GM21423 (cell line): ENCODE measurements around the gene LAX1.
"Not testable (repeated sequence)": the region's sequence is repeated elsewhere in the genome, so short reads cannot be mapped to it uniquely, and the experiment has no call there.

Experiments
- ATAC-seq: cut with Tn5 transposase; IDR thresholded peaks from one replicate; pipeline ENCODE4 v1.9.1; 2021; ENCODE audit warnings: mild to moderate bottlenecking, moderate library complexity; ENCODE audit not compliant: unreplicated experiment

Gene LAX1, protein sequence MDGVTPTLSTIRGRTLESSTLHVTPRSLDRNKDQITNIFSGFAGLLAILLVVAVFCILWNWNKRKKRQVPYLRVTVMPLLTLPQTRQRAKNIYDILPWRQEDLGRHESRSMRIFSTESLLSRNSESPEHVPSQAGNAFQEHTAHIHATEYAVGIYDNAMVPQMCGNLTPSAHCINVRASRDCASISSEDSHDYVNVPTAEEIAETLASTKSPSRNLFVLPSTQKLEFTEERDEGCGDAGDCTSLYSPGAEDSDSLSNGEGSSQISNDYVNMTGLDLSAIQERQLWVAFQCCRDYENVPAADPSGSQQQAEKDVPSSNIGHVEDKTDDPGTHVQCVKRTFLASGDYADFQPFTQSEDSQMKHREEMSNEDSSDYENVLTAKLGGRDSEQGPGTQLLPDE

GRCh38 chr1:203765029-203765837 lies at the start of gene LAX1:
LAX1 (plus strand) TSS chr1:203765183; CDS start chr1:203765566, 383 bp downstream.
- ATAC-seq: no peak

- no peak for ATAC-seq
These were observed 47.9 kb upstream of the LAX1 start for GRCh38 chr1:203717120-203717519.

DNA sequence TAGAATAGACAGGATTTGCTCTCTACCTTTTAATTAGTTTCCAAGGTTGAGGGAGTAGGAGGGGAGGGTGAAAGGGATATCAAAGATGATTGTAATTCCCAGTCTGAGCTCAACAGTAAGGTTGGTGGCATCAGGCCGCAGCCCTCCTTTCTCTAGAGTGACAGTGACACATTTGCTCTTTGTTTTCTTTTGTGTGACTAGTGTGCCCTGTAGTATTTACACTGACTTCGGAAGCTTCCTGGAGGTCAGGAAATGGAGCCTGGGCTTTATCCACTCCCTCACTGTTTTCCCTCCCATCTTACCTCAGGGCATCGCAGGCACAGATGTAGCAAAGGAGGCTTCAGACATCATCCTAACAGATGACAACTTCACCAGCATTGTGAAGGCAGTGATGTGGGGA lies 44.7 kb upstream of the LAX1 start:
- no peak for ATAC-seq

DNA sequence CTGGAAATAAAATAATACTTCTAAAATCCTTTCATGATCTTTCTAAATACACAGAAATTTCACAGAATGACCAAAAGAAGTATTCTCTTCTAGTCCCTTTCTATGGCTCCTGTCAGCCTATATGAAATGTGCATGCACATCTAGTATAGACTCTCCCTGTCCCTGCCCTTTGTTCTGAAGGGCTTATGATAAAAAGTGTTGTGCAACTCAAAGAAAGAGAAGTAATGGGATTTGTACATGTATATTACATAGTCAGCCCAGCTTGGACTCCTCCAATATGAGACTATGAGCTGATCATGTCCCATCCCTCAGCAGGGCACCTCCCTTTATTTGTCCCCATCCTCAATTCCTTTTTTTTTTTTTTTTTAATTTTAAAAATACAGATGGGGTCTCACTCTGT lies 42.1 kb upstream of the LAX1 start:
- ATAC-seq: no peak

DNA sequence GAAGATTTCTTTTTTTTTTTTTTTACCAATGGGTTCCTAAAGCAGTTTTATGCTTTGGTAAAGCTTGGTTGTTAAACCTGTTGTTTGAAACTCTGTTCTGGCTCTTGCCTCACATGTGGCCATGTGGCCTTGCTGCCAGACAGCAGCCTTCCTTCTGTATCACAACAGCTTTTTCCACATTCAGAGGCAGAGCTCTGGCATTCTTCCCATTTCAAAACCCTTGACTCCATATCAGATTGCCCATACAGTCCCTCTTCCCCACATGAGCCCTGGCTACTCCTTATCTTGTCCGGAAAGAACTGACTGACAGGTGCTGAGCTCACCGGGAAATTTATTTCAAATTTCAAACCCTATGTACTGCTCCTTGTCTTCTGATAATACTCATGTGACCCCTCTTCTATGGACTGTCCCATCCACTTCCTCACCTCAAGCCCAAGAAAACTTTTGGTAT lies 38.5 kb upstream of the LAX1 start:
- ATAC-seq: no peak

DNA sequence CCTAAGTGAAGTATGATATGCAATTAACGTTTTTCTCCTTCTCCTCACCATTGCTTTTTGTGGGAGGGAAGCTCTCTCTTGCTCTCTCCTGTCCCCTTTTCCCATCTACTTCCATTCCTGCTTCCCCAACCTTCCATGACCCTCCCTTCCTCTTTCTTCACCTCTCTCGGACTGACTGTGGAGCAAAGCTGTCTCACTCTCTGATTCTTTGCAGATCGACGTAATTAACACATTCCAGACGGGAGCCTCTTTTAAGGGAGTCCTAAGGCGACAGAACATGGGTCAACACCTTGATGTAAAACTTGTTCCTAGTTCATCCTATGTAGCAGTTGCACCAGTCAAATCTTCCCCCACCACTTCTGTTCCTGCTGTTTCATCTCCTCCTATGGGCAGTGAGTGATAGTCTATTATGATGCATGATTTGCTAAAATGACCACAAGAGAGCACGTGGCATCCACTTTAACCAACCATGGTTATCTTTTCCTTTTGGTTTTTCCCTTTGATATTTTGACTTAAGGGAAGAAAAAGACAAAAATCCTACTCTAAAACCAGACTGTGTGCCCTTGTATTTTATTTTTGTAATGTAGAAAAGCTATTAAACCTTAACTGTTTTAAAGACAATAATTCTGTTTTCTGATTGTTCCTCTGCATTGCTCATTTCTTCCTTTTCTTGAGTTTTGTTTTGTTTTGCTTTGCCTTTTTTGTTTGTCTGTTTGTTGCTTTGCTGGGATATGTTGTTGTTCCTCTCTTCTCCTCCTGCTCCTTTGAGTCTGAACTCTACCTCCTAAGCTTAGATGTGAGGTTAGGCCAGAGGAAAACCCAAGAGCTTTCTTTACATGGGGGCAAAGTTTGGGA lies 31.7 kb upstream of the LAX1 start:
- ATAC-seq: no peak

GRCh38 chr1:203742436-203742835 lies 22.5 kb upstream of the LAX1 start:
- no peak for ATAC-seq

GRCh38 chr1:203743091-203743571 lies 21.9 kb upstream of the LAX1 start:
- ATAC-seq: no peak

DNA sequence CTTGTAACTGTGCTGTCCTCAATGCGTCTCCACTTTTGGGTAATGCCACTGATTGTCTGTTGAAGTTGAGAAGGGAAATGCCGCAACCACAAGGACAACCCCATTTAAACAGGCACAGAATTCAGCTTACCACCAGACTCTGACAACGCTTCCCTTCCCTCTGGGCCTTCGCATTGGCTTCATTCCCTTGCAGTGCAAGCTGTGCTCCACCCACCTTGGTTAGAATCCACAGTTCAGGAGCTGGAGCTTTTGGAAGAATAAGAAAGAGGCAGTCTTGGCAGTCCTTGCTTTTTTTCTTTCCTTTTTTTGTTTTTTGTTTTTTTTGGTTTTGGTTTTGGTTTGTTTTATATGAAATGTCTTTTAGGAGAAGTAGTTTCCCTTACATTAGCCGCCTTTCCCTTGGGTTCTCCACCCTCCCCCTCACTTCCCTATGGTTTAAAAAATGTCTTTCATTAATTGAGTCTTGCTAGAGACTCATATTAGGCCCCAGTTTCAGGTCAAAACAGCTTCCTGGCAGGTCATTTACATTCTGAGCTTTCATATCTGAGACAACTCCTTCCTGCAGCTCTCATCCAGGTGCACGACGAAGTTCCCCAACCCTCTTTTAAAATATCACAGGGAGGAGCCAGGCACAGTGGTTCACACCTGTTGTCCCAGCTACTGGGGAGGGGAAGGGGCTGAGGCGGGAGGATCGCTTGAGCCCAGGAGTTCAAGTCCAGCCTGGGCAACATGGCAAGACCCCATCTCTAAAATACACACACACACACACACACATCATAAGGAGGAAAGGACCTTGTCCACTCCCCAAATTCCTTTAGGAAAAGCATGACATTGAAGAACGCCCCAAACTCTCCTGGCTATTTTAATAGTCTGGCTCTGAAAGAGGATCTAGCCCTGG lies 20.7 kb upstream of the LAX1 start:
- no peak for ATAC-seq

DNA sequence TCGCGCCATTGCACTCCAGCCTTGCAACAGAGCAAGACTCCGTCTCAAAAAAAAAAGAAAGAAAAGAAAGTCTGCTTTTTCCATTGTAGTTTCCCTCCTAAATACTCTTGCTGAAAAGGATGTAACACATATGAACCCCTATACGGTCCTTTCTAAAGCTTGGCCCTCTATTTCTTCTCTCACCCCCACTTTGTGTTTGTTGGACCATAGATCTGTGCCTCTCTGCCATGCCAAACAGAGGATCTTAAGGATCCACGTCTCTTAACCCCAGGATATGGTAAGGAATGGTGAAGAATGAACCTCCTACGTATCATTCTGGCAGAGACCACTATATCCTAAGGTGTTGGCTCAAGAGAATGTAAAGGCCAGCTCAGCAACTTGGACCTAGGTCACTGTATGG lies 18.7 kb upstream of the LAX1 start:
- ATAC-seq: no peak

DNA sequence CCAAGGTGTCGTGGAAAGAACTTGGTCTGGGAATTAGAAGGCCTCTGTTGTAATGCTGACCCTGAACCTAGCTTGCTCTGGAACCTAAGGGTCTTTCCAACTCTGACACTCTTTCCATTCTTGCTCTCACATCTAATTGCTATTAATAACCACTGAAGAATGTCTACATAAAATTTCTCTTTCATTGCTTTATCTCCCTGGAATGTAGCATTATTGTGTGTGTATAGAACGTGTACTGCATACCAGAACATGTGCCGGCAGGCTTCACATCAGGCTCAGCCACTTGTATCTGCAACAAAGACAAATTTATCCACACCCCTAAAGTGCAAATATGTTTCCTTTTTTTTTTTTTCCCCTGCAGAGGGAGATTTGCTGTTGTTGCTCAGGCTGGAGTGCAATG lies 13.9 kb upstream of the LAX1 start:
- ATAC-seq: no peak

GRCh38 chr1:203751618-203752361 lies 13.2 kb upstream of the LAX1 start:
- not testable (repeated sequence) for ATAC-seq

GRCh38 chr1:203754455-203754864 lies 10.5 kb upstream of the LAX1 start:
- no peak for ATAC-seq

DNA sequence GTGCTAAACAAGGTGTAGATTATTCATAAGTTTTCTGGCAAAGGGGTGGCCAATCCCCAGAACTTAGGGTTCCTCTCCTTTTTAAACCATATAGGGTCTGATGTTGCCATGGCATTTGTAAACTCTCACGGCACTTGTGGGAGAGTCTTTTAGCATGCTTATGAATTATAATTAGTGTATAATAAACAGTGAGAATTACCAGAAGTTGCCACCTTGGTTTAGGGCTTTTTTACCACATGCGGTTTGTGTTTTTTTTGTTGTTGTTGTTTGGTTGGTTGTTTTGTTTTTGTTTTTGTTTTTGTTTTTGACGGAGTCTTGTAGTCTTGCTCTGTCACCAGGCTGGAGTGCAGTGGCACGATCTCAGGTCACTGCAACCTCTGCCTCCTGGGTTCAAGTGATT lies 8.9 kb upstream of the LAX1 start:
- no peak for ATAC-seq

DNA sequence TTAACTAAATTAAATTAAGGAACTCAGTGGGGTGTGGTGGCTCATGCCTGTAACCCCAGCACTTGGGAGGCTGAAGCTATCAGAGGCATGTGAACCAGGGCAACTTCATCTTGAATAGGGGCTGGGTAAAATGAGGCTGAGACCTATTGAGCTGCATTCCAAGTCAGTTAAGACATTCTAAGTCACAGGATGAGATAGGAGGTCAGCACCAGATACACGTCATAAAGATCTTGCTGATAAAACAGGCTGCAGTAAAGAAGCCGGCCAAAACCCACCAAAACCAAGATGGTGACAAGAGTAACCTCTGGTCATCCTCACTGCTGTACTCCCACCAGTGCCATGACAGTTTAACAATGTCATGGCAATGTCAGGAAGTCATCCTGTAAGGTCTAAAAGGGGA lies 6.2 kb upstream of the LAX1 start:
- ATAC-seq: not testable (repeated sequence)

GRCh38 chr1:203760506-203760905 lies 4.5 kb upstream of the LAX1 start:
- ATAC-seq: no peak

- not testable (repeated sequence) for ATAC-seq
These were observed 3.0 kb upstream of the LAX1 start for GRCh38 chr1:203761958-203762357.

GRCh38 chr1:203763505-203763904 lies 1.5 kb upstream of the LAX1 start:
- ATAC-seq: no peak
